LNCaP clone FGC (cell line): Measurements from ENCODE around the gene KNSTRN.

ENCODE experiments used
- DNase-seq: peaks from one replicate; pipeline ENCODE4 v3.0.0-alpha.2; 2011; ENCODE audit warnings: low read depth
- H3K4me3 ChIP-seq: 2 replicates; pipeline ENCODE4 v1.5.1; 2011; ENCODE audit warnings: mild to moderate bottlenecking, low read depth, low read length, control low read depth
- CTCF ChIP-seq: IDR thresholded peaks from 2 replicates; pipeline ENCODE4 v1.5.1; 2012; ENCODE audit warnings: mild to moderate bottlenecking; ENCODE audit not compliant: control insufficient read depth, insufficient read depth; ENCODE audit errors: extremely low read depth

The KNSTRN gene

GRCh38 chr15:40438712-40439111 is 56.2 kb downstream of the KNSTRN start:
- TF ChIP-seq CTCF: no peak
- DNase-seq: no peak
- H3K4me3 ChIP-seq: no peak overlapping the region

GRCh38 chr15:40439461-40439959 is 57.0 kb downstream of the KNSTRN start:
- DNase-seq: no peak
- peak overlapping the region; percentile 62 for H3K4me3 ChIP-seq
- TF ChIP-seq CTCF: no peak

DNA sequence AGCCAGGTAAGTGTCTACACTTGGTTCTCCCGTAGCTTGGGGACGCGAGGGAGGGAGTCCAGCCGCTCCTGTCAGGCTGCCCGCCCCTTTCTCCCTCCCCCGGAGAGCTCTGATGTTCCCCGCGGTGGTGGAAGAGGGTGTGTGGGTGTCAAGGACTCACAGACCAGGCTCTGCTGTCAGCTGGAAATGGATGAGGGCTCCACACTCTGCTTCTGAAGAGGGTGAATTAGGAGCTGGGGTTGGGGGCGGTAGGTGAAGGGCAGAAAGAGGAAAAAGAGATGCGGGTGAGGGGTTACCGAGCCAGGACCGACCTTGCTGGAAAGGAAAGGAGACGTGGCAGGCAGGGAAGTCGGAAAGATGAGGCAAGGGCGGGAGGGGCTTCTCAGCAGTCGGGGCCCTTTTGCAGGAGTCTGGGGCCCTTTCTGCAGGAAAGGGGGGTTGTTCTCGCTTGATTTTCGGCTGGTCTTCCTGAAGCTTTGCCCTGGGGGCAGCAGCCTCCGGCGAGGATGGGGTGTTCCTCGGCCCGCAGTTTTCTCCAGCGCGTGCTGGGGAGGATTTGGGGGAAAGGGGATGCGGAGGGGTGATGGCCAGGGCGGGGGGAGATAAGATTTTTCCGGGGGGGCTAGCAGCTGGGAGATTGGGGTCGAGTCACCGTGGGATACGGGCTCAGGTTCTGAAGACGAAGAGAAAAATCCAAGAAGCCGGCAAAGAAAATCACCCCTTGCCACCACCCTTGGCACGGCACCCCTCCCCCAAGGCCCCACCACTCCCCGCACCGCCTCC is 57.6 kb downstream of the KNSTRN start:
- no peak for TF ChIP-seq CTCF
- DNase-seq: no peak
- H3K4me3 ChIP-seq: peak overlapping the region; percentile 62

- TF ChIP-seq CTCF: peak; percentile 17; the same call in 1 of the 2 replicates
- peak; percentile 53 for DNase-seq
- H3K4me3 ChIP-seq: peak within 1 kb of the TSS; percentile 62
These were observed 58.4 kb downstream of the KNSTRN start, which contains the start of gene BAHD1 for GRCh38 chr15:40440743-40441564. Gene BAHD1, plus strand, starts transcription at chr15:40440953. Its CDS starts 17,512 bp downstream, at chr15:40458465.

GRCh38 chr15:40441565-40442531 is 59.3 kb downstream of the KNSTRN start:
- DNase-seq: no peak
- peak overlapping the region; percentile 62 for H3K4me3 ChIP-seq
- no peak for TF ChIP-seq CTCF

GRCh38 chr15:40443255-40443654 is 60.7 kb downstream of the KNSTRN start:
- H3K4me3 ChIP-seq: no peak overlapping the region
- DNase-seq: no peak
- no peak for TF ChIP-seq CTCF
